GM19455 (cell line): ENCODE measurements around the gene QDPR.

Source experiments
- ATAC-seq: cut with Tn5 transposase; IDR thresholded peaks from one replicate; pipeline ENCODE4 v1.9.1; 2021; ENCODE audit not compliant: unreplicated experiment

The QDPR gene

GRCh38 chr4:17436750-17437090 lies 75.2 kb downstream of the QDPR start:
- no peak for ATAC-seq
